Amygdala (tissue), 56 donors: ENCODE results near the gene HIP1R.
A peak's percentile ranks its signal among the peaks of the same experiment; 100 is the strongest.

ENCODE experiments used
- DNase-seq, 56 donors: peaks; one replicate each; lab custom pipeline; 2025; lab: John Stamatoyannopoulos, UW

HIP1R gene

DNA sequence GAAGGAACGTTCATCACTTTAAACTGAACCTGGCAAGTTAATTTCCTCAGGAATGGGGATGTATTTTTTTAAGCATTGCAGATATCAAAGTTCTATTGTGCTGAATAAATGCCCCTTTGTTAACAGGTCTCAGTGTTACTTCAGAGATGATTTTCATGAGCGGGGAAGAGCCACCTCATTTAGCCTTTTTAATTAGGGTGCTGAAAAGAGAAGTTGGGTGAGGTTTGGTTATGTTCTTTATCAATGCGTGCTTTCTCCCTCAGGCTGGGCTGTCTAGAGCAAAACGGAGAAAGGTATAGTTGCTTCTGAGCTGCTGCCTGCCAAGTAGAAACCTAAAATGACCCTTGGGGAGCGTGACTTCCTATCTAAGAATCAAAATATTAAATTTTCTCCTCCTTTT lies 8.0 kb upstream of the HIP1R start:
- DNase-seq: no peak

DNA sequence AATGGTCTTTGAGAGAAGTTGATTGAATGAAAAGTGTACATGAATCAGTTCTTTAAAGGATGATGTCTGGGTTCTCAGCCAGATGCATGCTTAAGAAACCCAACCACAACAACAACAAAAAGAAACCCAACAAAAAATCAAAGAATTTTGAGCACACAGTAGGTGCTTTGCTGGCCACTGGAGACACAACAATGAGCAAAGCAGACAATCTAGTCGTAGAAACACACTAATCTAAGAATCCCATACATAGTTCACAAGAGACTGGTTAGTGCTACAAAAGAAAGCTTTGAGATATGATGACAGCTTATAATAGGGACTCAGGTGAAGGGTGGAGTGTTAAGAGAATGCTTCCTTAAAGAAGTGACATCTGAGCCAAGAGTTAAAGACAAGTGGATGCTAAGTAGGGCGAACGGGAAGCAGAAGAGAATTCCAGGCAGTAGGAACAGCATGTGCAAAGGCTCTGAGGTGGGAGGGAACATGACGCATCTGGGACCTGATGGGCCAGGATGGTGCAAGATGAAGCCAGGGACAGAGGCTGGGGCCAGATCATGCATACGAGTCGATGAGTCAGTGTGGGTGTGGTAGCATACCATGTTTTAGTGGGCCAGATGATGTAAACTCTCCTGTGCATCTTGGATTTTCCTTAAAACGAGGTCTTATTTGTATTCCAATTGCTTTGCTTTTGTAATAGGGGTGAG lies 4.6 kb upstream of the HIP1R start:
- DNase-seq: no peak

DNA sequence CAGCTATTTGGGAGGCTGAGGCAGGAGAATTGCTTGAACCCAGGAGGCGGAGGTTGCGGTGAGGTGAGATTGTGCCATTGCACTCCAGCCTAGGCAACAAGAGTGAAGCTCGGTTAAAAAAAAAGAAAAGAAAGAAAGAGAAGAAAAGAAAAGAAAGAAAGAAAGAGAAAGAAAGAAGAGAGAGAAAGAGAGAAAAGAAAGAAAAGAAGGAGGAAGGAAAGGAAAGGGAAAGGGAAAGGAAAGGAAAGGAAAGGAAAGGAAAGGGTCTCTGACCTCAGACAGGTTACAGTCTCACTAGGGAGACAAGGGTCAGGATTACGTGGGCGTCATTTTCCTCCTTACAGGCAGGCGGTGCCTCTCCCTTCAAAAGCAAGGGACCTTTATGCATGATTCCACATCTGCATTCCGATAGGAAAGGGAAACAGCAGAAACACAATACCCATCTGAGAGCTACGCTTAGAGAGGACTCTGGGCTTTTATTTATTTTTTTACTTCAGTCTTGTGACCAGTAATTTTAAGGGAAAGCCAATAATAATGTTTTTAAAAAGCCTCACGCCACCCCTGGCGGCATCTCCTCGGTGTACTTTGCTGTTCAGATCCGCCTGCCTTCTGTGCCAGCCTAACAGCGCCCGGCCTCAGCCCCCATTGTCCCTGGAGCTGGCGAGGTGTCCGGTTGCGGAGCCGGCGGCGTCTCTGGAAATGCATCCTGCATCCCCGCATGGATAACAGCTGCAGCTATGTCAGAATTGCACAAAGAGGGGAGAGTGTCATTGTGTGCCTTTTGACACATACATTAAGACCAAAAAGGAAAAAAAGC lies 945 bp upstream of the HIP1R start:
- peak in 39 of 56 donors; percentile 30 to 77 (median 51) for DNase-seq

GRCh38 chr12:122835750-122836026 lies 431 bp downstream of the HIP1R start:
- DNase-seq: peak in 1 of 56 donors; percentile 61

DNA sequence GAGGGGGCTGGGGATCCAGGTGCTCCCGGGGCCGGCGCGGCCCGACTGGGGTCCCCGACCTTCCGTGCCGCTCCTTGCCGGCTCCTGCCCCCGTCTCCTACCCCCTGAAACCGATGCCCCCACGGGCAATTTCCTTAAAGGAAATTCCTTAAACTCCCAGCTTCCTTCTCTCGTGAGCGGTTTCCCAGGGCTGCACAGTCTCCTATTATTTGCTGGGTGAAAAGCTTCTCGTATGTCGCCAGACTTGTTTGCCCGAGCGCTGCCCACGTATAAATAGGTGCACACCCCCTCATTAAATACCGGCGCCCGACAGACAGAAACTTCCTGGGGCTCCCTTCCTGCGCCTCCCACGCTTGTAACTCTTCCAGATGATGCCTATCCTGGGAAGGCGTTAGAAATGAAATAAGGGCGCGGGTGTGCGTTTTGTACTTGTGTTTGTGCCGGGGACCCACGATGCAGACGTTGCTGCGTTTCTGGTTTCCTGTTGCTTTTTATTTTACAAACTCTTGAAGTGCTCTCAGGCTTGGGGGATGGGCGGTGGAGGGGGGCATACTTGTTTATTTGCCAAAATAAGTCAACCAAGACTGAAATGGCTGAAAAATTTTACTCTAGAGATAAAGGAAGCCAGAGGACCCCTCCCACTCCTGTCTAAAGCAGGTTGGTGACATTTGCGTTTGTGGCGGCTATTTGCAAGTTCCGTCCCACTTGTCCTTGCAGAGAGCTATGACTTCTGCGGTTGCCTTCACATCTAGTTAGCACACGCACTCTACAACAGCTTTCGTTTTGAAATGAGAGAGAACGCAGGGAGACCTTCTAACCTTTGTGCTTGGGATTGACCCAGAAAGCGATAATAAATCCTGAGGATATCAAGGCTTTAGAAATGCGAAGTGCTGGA lies 1.0 kb downstream of the HIP1R start:
- DNase-seq: peak in 20 of 56 donors; percentile 10 to 70 (median 44)

GRCh38 chr12:122837306-122838265 lies 2.3 kb downstream of the HIP1R start:
- no peak for DNase-seq

- no peak for DNase-seq
These were observed 3.6 kb downstream of the HIP1R start for GRCh38 chr12:122838841-122839240.

GRCh38 chr12:122839907-122840554 lies 4.8 kb downstream of the HIP1R start:
- peak in 19 of 56 donors; percentile 21 to 71 (median 37) for DNase-seq

GRCh38 chr12:122840580-122841513 lies 5.6 kb downstream of the HIP1R start:
- DNase-seq: peak in 13 of 56 donors; percentile 27 to 64 (median 46)

DNA sequence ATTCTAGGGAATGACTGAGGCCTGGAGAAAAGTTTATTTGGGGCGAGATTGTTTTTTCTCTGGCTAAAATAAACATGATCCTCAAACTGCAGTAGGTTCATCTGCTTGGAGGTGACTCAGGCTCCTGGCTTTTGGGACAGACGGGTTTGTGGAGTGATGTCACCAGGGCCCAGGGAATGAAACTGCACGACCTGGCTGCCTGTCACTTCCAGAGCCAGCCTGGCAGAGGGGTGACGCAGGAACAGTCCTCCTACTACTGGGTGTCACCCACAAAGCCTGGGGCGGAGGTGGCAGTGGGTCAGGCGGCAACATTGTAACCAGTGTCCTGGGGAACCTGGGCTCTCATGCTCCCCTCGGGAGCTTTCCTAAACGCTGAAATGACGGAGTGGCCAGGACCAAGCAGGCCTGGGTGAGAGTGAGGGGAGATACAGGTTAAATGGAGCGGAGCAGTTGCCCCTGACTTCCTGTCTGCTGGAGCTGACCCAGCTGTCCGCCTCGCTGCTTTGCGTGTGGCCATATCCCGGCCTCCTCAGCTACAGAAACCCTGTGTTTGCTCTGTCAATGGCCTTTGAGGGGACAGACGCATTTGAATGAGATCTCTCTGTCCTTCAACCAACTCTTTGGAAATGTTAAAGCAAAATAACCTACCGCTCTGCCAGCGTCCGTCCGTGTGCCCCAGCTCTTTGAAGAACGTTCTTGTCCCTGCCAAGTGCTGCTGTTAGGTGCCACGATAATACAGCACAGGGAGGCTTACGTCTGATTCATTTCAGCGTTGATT lies 6.5 kb downstream of the HIP1R start:
- peak in 46 of 56 donors; percentile 33 to 88 (median 62) for DNase-seq

DNA sequence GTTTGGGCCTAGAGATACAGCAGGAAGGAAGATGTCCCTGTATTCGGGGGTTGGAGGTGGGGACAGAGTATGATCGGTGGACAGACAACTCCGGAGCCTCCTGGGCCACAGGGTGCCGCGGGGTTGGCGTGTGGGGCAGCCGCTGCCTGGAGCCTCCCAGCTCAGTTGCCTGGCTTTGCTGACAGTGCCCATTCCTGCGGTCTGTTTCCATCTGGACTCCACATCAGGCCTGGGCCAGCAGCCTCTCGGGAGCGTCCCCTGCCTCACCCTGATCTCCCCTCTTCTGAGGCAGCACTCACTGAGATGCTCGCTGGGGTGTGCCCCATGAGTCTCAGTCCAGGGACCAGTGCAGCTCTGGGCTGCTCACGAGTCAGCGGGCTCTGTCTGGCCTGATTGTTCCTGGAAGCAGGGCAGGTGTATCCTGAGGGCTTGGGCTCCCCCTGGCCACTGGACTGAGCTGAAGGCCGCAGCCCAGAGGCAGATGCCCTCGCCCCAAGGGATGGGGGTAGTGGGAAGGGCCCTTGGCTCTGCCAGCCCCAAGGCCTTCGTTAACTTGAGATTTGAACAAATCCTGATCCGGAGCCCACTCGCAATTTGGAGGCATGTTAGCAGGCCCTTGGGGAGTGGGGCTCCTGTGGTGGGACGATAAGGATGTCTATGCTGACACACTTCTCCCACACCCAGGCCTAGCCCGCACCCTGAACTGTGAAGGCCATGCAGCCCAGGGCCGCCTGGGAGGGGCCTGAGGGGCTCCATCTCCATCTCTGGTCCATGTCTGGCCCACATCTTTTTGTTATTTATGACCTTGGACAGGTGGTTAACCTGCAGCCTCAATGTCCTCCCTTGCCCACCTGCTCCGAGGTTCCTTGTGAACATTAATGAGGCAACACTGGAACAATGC lies 7.5 kb downstream of the HIP1R start:
- peak in 6 of 56 donors; percentile 31 to 60 (median 36) for DNase-seq

- DNase-seq: no peak
These were observed 8.2 kb downstream of the HIP1R start for GRCh38 chr12:122843455-122843854.

DNA sequence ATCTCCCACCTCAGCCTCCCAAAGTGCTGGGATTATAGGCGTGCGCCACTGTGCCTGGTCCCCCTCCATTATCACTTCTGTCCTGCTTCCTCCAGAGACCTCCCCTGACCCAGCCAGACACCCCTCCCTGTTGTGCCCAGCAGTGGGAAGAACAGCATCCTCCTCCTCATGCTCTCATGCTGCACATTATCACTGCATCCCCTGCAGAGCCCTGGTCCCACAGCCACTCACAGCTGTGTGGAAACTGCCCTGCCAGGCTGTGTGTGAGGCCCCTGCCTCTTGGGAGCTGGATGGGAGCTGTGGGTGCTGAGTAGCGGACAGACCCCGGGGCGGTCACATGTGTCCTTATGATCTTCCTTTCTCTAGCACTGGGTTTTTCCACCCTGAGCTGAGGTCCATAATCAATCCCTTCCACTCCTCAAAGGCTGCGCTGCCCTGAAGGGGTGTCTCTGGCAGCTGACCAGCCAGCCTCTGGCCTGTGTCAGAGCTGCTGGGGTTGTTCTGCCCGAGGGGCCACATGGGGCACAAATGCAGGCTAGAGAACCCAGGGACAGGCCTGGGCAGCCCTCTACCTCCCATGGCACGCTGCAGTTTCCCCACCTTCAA lies 9.2 kb downstream of the HIP1R start:
- DNase-seq: peak in 13 of 56 donors; percentile 41 to 70 (median 64)

- DNase-seq: peak in 55 of 56 donors; percentile 57 to 99 (median 92)
These were observed 10.0 kb downstream of the HIP1R start for GRCh38 chr12:122845041-122845864.
